ENCODE results near the gene KDM5A.

DNA sequence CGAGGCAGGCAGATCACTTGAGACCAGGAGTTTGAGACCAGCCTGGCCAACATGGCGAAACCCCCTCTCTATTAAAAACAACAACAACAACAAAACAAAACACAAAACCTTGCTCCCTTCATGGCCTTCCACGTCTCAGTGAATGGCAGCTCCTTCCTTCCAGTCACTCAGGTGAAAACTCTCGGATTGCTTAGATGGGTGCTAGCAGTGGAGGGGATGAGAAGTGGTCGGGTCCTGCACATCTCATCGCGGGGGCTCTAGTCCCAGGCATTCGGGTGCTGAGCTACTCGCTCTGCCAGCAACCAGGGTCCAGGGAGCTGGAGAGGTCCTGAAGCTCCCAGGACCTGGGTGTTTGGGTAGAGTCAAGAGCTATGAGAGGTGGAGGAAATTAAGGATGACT is 134.2 kb downstream of the KDM5A start:
- TF ChIP-seq, protein P1, sequence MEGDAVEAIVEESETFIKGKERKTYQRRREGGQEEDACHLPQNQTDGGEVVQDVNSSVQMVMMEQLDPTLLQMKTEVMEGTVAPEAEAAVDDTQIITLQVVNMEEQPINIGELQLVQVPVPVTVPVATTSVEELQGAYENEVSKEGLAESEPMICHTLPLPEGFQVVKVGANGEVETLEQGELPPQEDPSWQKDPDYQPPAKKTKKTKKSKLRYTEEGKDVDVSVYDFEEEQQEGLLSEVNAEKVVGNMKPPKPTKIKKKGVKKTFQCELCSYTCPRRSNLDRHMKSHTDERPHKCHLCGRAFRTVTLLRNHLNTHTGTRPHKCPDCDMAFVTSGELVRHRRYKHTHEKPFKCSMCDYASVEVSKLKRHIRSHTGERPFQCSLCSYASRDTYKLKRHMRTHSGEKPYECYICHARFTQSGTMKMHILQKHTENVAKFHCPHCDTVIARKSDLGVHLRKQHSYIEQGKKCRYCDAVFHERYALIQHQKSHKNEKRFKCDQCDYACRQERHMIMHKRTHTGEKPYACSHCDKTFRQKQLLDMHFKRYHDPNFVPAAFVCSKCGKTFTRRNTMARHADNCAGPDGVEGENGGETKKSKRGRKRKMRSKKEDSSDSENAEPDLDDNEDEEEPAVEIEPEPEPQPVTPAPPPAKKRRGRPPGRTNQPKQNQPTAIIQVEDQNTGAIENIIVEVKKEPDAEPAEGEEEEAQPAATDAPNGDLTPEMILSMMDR (IDR thresholded peaks at IDR 0.05): no peak
- TF ChIP-seq POLR2A (IDR thresholded peaks at IDR 0.05): no peak

Data from adrenal gland (tissue), 5 donors.